H1 (cell line): Measurements from ENCODE around the gene MIS18BP1. TPM values are rescaled to one million over a fixed set of nuclear protein-coding genes. Genes with fewer than 3 reads are reported as not detected.

Experiments used
- PHF8 ChIP-seq: fragments of 200-600 bp; sonication (generic); conservative IDR thresholded peaks from 2 replicates; pipeline ENCODE4 v1.7.1; 2012; ENCODE audit warnings: low read depth, mild to moderate bottlenecking, inconsistent platforms, low read length, moderate library complexity
- polyA plus RNA-seq, 7 experiments: library from polyadenylated mRNA; depleted of rRNA in 3 of 7; stranded (reverse) in 5 of 7; unstranded in 2 of 7; fragments of >200 nt in 5 of 7; fragments of 200-250 nt in 2 of 7; gene quantifications; 1 replicate in 5 of 7; 2 replicates in 1 of 7; 4 replicates in 1 of 7; pipeline versions ENCODE4 v1.2.1 to v1.2.3, GENCODE V29; 2011 to 2013; ENCODE audit warnings: missing spikeins in 2 of 7, mixed read lengths in 2 of 7
- total RNA-seq: library from RNA; stranded (reverse); fragmentation: NEBNext Ultra II Directional; extraction: Animal tissue kit (Norgen Biotek cat#: 25700); gene quantifications from 2 replicates; pipeline ENCODE4 v1.2.1, GENCODE V29; 2021

Gene MIS18BP1
- total and polyA plus RNA-seq, 2 of the 8 experiments (the other 6 are each of a cell fraction or from before 2014, with no cell fraction given): 12.8 to 80.5 TPM

- no peak for TF ChIP-seq PHF8
Observed at GRCh38 chr14:45246691-45247090, 6.3 kb downstream of the MIS18BP1 start (continued).
